ENCODE data around the gene NKAPL. TPM values are rescaled to one million over a fixed set of nuclear protein-coding genes. Genes with fewer than 3 reads are reported as not detected.

The NKAPL gene
- total and polyA plus RNA-seq, 2 of the 13 experiments (the other 11 are each of a cell fraction or from before 2014, with no cell fraction given): not detected

- TF ChIP-seq, protein P1, sequence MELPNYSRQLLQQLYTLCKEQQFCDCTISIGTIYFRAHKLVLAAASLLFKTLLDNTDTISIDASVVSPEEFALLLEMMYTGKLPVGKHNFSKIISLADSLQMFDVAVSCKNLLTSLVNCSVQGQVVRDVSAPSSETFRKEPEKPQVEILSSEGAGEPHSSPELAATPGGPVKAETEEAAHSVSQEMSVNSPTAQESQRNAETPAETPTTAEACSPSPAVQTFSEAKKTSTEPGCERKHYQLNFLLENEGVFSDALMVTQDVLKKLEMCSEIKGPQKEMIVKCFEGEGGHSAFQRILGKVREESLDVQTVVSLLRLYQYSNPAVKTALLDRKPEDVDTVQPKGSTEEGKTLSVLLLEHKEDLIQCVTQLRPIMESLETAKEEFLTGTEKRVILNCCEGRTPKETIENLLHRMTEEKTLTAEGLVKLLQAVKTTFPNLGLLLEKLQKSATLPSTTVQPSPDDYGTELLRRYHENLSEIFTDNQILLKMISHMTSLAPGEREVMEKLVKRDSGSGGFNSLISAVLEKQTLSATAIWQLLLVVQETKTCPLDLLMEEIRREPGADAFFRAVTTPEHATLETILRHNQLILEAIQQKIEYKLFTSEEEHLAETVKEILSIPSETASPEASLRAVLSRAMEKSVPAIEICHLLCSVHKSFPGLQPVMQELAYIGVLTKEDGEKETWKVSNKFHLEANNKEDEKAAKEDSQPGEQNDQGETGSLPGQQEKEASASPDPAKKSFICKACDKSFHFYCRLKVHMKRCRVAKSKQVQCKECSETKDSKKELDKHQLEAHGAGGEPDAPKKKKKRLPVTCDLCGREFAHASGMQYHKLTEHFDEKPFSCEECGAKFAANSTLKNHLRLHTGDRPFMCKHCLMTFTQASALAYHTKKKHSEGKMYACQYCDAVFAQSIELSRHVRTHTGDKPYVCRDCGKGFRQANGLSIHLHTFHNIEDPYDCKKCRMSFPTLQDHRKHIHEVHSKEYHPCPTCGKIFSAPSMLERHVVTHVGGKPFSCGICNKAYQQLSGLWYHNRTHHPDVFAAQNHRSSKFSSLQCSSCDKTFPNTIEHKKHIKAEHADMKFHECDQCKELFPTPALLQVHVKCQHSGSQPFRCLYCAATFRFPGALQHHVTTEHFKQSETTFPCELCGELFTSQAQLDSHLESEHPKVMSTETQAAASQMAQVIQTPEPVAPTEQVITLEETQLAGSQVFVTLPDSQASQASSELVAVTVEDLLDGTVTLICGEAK (IDR thresholded peaks at IDR 0.05): peak; percentile 86
- TF ChIP-seq, protein P1 (CRISPR knock-in tag; IDR thresholded peaks at IDR 0.05): peak; percentile 69
- TF ChIP-seq NCOA5 (CRISPR knock-in tag; IDR thresholded peaks at IDR 0.05): no peak
- no peak for TF ChIP-seq ZNF24 (IDR thresholded peaks at IDR 0.05)
- TF ChIP-seq ZKSCAN8 (CRISPR knock-in tag; IDR thresholded peaks at IDR 0.05; ENCODE audit: borderline replicate concordance): peak; percentile 70; the same call in 1 of the 2 replicates
- TF ChIP-seq, protein P2, sequence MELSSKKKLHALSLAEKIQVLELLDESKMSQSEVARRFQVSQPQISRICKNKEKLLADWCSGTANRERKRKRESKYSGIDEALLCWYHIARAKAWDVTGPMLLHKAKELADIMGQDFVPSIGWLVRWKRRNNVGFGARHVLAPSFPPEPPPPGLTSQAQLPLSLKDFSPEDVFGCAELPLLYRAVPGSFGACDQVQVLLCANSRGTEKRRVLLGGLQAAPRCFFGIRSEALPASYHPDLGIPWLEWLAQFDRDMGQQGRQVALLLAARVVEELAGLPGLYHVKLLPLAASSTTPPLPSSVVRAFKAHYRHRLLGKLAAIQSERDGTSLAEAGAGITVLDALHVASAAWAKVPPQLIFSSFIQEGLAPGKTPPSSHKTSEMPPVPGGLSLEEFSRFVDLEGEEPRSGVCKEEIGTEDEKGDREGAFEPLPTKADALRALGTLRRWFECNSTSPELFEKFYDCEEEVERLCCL (CRISPR knock-in tag; IDR thresholded peaks at IDR 0.05; ENCODE audit: borderline replicate concordance): no peak
- TF ChIP-seq, protein P3, sequence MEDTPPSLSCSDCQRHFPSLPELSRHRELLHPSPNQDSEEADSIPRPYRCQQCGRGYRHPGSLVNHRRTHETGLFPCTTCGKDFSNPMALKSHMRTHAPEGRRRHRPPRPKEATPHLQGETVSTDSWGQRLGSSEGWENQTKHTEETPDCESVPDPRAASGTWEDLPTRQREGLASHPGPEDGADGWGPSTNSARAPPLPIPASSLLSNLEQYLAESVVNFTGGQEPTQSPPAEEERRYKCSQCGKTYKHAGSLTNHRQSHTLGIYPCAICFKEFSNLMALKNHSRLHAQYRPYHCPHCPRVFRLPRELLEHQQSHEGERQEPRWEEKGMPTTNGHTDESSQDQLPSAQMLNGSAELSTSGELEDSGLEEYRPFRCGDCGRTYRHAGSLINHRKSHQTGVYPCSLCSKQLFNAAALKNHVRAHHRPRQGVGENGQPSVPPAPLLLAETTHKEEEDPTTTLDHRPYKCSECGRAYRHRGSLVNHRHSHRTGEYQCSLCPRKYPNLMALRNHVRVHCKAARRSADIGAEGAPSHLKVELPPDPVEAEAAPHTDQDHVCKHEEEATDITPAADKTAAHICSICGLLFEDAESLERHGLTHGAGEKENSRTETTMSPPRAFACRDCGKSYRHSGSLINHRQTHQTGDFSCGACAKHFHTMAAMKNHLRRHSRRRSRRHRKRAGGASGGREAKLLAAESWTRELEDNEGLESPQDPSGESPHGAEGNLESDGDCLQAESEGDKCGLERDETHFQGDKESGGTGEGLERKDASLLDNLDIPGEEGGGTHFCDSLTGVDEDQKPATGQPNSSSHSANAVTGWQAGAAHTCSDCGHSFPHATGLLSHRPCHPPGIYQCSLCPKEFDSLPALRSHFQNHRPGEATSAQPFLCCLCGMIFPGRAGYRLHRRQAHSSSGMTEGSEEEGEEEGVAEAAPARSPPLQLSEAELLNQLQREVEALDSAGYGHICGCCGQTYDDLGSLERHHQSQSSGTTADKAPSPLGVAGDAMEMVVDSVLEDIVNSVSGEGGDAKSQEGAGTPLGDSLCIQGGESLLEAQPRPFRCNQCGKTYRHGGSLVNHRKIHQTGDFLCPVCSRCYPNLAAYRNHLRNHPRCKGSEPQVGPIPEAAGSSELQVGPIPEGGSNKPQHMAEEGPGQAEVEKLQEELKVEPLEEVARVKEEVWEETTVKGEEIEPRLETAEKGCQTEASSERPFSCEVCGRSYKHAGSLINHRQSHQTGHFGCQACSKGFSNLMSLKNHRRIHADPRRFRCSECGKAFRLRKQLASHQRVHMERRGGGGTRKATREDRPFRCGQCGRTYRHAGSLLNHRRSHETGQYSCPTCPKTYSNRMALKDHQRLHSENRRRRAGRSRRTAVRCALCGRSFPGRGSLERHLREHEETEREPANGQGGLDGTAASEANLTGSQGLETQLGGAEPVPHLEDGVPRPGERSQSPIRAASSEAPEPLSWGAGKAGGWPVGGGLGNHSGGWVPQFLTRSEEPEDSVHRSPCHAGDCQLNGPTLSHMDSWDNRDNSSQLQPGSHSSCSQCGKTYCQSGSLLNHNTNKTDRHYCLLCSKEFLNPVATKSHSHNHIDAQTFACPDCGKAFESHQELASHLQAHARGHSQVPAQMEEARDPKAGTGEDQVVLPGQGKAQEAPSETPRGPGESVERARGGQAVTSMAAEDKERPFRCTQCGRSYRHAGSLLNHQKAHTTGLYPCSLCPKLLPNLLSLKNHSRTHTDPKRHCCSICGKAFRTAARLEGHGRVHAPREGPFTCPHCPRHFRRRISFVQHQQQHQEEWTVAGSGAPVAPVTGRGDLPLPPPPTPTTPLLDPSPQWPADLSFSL (CRISPR knock-in tag; IDR thresholded peaks at IDR 0.05): no peak
- TF ChIP-seq ZNF576 (CRISPR knock-in tag; IDR thresholded peaks at IDR 0.05): no peak
- TF ChIP-seq ARNTL (CRISPR knock-in tag; IDR thresholded peaks at IDR 0.05): peak; percentile 83
- TF ChIP-seq SRSF4 (IDR thresholded peaks at IDR 0.05; ENCODE audit: low read depth, low read length, poor library complexity, severe bottlenecking): no peak
- TF ChIP-seq ZNF253 (CRISPR knock-in tag; IDR thresholded peaks at IDR 0.05; ENCODE audit: borderline replicate concordance): no peak
Observed at GRCh38 chr6:28225056-28225834, 33.9 kb upstream of the NKAPL start, which contains the start of gene ZSCAN9 (continued).

Data from HepG2 (cell line).